ENCODE results near the gene LRAT.
"Not testable (repeated sequence)": the region's sequence is repeated elsewhere in the genome, so short reads cannot be mapped to it uniquely, and the experiment has no call there.

The LRAT gene

DNA sequence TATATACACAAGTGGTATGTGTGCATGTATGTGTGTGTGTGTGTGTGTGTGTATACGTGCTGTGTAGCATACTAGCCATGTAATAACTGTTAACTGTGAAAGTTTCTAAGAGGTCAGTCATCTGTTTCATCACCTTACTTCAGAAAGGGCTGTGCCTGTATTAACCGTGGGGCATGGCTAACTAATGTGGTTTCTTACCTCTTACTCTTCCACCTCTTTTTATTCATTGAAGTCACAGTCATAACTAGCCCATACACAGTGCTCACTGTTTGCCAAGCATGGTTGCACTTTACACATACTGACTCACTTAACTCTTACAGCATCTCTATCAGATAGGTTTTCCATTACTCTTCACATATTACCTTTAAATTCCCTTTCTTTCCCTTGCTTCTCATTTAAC lies 23.7 kb upstream of the LRAT start:
- TF ChIP-seq, protein P1, sequence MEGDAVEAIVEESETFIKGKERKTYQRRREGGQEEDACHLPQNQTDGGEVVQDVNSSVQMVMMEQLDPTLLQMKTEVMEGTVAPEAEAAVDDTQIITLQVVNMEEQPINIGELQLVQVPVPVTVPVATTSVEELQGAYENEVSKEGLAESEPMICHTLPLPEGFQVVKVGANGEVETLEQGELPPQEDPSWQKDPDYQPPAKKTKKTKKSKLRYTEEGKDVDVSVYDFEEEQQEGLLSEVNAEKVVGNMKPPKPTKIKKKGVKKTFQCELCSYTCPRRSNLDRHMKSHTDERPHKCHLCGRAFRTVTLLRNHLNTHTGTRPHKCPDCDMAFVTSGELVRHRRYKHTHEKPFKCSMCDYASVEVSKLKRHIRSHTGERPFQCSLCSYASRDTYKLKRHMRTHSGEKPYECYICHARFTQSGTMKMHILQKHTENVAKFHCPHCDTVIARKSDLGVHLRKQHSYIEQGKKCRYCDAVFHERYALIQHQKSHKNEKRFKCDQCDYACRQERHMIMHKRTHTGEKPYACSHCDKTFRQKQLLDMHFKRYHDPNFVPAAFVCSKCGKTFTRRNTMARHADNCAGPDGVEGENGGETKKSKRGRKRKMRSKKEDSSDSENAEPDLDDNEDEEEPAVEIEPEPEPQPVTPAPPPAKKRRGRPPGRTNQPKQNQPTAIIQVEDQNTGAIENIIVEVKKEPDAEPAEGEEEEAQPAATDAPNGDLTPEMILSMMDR (IDR thresholded peaks at IDR 0.05; ENCODE audit: insufficient read depth, low read depth, low read length, missing control alignments), result no peak
- no peak for DNase-seq (ENCODE audit: low read depth)
- H3K4me3 ChIP-seq (ENCODE audit: low read depth, low read length), result no peak overlapping the region

DNA sequence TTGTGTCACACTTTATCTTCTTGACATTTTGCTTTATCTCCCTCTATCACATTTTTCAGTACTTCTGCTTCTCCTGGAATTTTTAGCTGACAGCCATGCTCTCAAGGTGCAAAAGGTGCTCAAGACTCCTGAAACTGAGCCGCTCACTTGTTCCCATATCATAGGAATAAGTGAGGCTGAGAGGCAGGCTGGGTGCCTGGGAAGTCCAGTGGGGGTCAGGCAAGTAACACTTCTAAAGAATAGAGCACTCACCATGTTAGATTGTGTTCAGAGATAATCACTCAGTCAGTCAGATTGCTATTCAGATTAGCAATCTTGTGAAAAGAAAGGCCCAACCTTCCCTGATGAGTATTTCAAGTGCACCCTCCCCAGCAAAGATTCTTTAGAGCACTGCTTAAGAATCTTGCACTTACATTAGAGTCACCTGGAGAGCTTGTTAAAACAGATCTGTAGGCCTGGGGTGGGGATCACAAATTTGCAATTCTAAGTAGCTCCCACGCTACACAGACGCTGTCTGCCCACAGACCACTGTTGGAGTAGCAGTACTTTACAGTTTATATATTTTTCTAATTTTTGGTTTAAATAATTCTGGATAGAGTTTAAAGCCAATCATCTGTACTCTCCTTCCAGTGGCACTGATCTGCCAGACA lies 23.1 kb upstream of the LRAT start:
- no peak for DNase-seq (ENCODE audit: low read depth)
- TF ChIP-seq, protein P1 (IDR thresholded peaks at IDR 0.05; ENCODE audit: insufficient read depth, low read depth, low read length, missing control alignments), result no peak
- H3K4me3 ChIP-seq (ENCODE audit: low read depth, low read length), result no peak overlapping the region

DNA sequence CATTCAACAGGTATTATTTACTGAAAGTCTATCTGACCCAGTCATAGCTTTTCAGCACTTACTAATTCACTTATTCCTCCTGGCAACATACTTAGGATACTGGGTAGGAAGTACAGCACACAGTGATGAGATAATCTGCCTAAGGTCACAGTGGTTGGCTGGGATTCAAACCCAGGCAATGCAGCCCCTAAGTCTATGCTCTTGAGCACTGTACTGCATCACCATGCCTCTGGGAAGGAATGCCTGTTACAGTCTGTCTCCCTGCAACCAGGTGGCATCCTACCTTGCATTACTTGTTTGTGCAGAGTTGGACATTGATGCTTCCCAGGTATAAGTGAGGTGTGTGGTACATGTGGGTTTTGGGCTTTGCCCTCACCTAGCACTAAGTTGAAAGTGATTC lies 21.5 kb upstream of the LRAT start:
- TF ChIP-seq, protein P1 (IDR thresholded peaks at IDR 0.05; ENCODE audit: insufficient read depth, low read depth, low read length, missing control alignments), result no peak
- no peak for DNase-seq (ENCODE audit: low read depth)
- H3K4me3 ChIP-seq (ENCODE audit: low read depth, low read length), result no peak overlapping the region

DNA sequence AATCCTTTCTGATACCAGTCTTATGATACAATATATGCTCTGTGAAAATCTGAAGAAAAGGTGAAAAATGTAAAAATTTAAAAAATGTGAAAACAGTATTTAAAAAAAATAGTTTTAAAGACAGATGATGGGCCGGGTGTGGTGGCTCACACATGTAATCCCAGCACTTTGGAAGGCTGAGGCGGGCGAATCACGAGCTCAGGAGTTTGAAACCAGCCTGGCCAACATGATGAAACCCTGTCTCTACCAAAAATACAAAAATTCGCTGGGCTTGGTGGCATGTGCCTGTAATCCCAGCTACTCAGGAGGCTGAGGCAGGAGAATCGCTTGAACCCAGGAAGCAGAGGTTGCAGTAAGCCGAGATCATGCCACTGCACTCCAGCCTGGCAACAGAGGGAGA lies 20.2 kb upstream of the LRAT start:
- not testable (repeated sequence) for DNase-seq (ENCODE audit: low read depth); H3K4me3 ChIP-seq (ENCODE audit: low read depth, low read length)

DNA sequence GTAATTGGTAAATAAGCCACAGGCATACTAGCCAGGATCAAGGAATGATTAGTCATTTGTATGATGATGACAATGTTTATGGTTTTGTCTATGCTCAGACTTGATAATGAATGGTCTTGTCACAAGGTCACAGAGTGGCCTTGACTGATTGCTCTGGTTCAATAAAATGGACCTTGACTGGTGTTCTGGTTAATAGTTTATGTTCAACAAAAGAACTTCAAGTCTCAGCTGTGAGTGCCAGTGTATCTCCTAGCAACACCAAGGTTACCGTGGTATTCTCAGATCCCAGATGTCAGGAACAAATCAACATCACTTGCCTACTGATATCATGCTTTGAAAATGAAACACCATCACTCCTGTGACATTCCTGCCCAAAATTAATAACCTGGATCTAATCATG lies 16.3 kb upstream of the LRAT start:
- TF ChIP-seq, protein P1 (IDR thresholded peaks at IDR 0.05; ENCODE audit: insufficient read depth, low read depth, low read length, missing control alignments), result no peak
- no peak for DNase-seq (ENCODE audit: low read depth)
- no peak overlapping the region for H3K4me3 ChIP-seq (ENCODE audit: low read depth, low read length)

DNA sequence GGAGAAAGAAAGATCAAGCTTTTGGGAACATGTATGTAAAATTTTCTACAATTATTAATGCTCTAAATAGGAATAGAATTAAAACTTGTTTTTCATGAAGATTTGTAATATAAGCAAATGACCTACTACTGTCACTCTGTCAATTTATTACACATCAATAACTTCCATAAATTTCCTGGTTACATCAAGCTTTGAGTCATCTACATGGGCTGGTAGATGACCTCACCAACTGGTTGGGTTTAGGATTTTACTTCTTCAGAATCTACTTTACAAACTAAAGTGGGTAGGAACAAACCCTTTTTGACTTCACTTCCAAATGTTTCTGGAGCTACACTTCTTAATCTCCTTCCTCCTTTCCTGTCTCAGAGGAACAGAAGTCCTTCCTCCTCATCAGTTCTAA lies 12.0 kb upstream of the LRAT start:
- TF ChIP-seq, protein P1 (IDR thresholded peaks at IDR 0.05; ENCODE audit: insufficient read depth, low read depth, low read length, missing control alignments), result no peak
- DNase-seq (ENCODE audit: low read depth), result no peak
- H3K4me3 ChIP-seq (ENCODE audit: low read depth, low read length), result no peak overlapping the region

DNA sequence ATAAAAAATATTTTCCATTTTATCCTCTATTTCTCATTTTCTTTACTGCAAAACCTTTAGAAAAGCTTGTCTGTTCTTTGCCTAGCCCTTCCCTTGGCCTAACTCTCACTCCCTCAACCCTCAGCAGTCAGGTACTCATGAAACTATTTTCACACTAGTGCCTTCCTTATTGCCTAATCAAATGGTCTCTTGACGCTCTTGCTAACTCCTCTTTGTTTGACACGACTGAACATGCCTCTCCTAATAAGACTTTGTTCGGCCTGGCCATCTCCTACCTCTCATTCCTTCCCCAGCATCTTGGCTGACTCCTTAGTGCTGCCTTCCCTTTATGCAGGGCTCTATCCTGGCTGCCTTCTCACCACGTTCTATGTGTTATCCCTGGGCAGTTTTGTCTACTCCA lies 11.1 kb upstream of the LRAT start:
- TF ChIP-seq, protein P1 (IDR thresholded peaks at IDR 0.05; ENCODE audit: insufficient read depth, low read depth, low read length, missing control alignments), result no peak
- DNase-seq (ENCODE audit: low read depth), result no peak

More for the DNA sequence above, 11.1 kb upstream of the LRAT start:
- H3K4me3 ChIP-seq (ENCODE audit: low read depth, low read length), result no peak overlapping the region
